SU-DHL-6 (cell line): ENCODE data around the gene GFER.
A peak's percentile ranks its signal among the peaks of the same experiment; 100 is the strongest.

Experiments used
- H2AFZ ChIP-seq: fragments of 200-600 bp; sonication (generic); 2 replicates; pipeline ENCODE4 v1.6.1; 2014; ENCODE audit warnings: low read depth, mild to moderate bottlenecking, moderate library complexity, mixed read lengths, antibody characterized with exemption, low read length; ENCODE audit not compliant: severe bottlenecking
- H3F3A ChIP-seq: fragments of 200-600 bp; shearing (Covaris generic); 2 replicates; pipeline ENCODE4 v1.6.0; 2016; ENCODE audit warnings: antibody characterized with exemption, mild to moderate bottlenecking; ENCODE audit not compliant: insufficient read depth
- H3K27ac ChIP-seq: fragments of 200-600 bp; sonication (generic); 2 replicates; pipeline ENCODE4 v1.5.1; 2016; ENCODE audit warnings: low read depth, mild to moderate bottlenecking, low read length, moderate library complexity, mixed read lengths
- H3K27me3 ChIP-seq: fragments of 200-600 bp; sonication (generic), shearing (Covaris generic); 2 replicates; pipeline ENCODE4 v1.6.0; 2014; ENCODE audit warnings: mild to moderate bottlenecking, low read length
- H3K36me3 ChIP-seq: fragments of 200-600 bp; sonication (generic); 2 replicates; pipeline ENCODE4 v1.6.1; 2014; ENCODE audit warnings: mild to moderate bottlenecking, low read length, mixed read lengths
- H3K4me2 ChIP-seq: fragments of 300-600, 200-600 bp; shearing (Covaris generic), sonication (generic); 2 replicates; pipeline ENCODE4 v1.6.0; 2014; ENCODE audit warnings: low read length, low read depth, mild to moderate bottlenecking; ENCODE audit not compliant: poor library complexity, severe bottlenecking
- H3K4me3 ChIP-seq: fragments of 200-600 bp; sonication (generic); 2 replicates; pipeline ENCODE4 v1.5.1; 2014; ENCODE audit warnings: antibody characterized with exemption, low read length, mild to moderate bottlenecking, mixed read lengths; ENCODE audit not compliant: insufficient read depth, poor library complexity, severe bottlenecking
- H3K79me2 ChIP-seq: fragments of 200-600 bp; sonication (generic); 2 replicates; pipeline ENCODE4 v1.6.1; 2014; ENCODE audit warnings: mild to moderate bottlenecking, low read length, moderate library complexity; ENCODE audit not compliant: insufficient read depth
- H3K9ac ChIP-seq: fragments of 200-600 bp; sonication (generic); 2 replicates; pipeline ENCODE4 v1.7.0; 2014; ENCODE audit warnings: mild to moderate bottlenecking, low read length
- H3K9me2 ChIP-seq: fragments of 200-600 bp; sonication (generic); replicated peaks from 2 replicates; pipeline ENCODE4 v1.6.1; 2014; ENCODE audit warnings: low read length; ENCODE audit not compliant: insufficient read depth
- H3K9me3 ChIP-seq: fragments of 200-600 bp; sonication (generic); 2 replicates; pipeline ENCODE4 v1.6.1; 2014; ENCODE audit warnings: low read length, mixed read lengths; ENCODE audit not compliant: insufficient read depth
- H4K20me1 ChIP-seq: fragments of 200-600 bp; sonication (generic); 2 replicates; pipeline ENCODE4 v1.6.1; 2014; ENCODE audit warnings: low read depth, mild to moderate bottlenecking, antibody characterized with exemption, low read length, moderate library complexity, mixed read lengths
- CTCF ChIP-seq: fragments of 200-600 bp; sonication (generic); IDR thresholded peaks from one replicate; pipeline ENCODE4 v1.5.1; 2017; ENCODE audit warnings: antibody characterized with exemption, mild to moderate bottlenecking, low read length, moderate library complexity; ENCODE audit not compliant: insufficient read depth, poor library complexity, severe bottlenecking
- EZH2phosphoT487 ChIP-seq: fragments of 200-600 bp; sonication (generic), shearing (Covaris generic); conservative IDR thresholded peaks from 2 replicates; pipeline ENCODE4 v1.6.1; 2018; ENCODE audit warnings: mild to moderate bottlenecking, antibody characterized with exemption, low read length, moderate library complexity, mixed read lengths

GFER gene

DNA sequence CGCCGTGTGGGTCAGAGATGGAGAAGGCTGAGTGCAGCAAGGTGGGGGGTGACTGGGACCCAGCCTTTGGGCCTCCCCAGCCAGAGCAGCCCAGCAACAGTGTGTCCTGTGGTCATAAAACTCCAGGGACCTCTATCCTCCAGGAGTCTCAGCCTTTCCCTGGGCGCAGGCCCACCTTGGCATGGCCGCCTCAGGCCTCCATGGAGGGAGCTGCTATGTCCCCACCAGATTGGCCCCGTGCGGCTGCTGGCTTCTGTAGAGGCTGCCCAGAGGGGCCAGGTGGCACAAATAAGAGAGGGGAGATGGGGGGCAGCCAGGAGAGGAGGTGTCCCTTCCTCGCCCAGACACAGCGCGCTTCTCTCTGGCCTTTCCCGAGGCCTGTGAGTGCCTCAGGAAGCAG, 3.2 kb downstream of the GFER start:
- Histone ChIP-seq H4K20me1 (no peaks in the 10 kb centered on the region), H2AFZ (no peak overlapping the region), H3K27ac (no peak overlapping the region), H3K9me2 (no peaks in the 10 kb centered on the region), H3K79me2 (no peaks in the 10 kb centered on the region), H3K9ac (no peak overlapping the region), H3F3A (0 out of 2 replicates have a peak, but pooled peaks cover 4% of the 10 kb centered on the region), H3K27me3 (no peaks in the 10 kb centered on the region), H3K4me2 (no peak overlapping the region), H3K36me3 (no peaks in the 10 kb centered on the region), H3K4me3 (no peak overlapping the region), H3K9me3 (no peaks in the 10 kb centered on the region)
- no peak for TF ChIP-seq EZH2phosphoT487
- TF ChIP-seq CTCF: no peak

- Histone ChIP-seq H3K27ac (no peak within 1 kb of the TSS), H3K27me3 (no peaks in the 10 kb centered on the region), H3K4me2 (peak within 1 kb of the TSS; percentile 40), H3F3A (peaks cover 10% of the 10 kb centered on the region), H3K9ac (peak within 1 kb of the TSS; percentile 5; the same call in 1 of the 2 replicates), H3K4me3 (peak within 1 kb of the TSS; percentile 17), H4K20me1 (no peaks in the 10 kb centered on the region), H3K79me2 (no peaks in the 10 kb centered on the region), H2AFZ (no peak within 1 kb of the TSS), H3K9me2 (no peaks in the 10 kb centered on the region), H3K36me3 (no peaks in the 10 kb centered on the region), H3K9me3 (no peaks in the 10 kb centered on the region)
- TF ChIP-seq CTCF: no peak
- no peak for TF ChIP-seq EZH2phosphoT487
These were observed 5.5 kb downstream of the GFER start, which contains the start of gene SYNGR3 for GRCh38 chr16:1989209-1990100. TSS of gene SYNGR3 (plus strand) at chr16:1989970. CDS start at chr16:1990103, 133 bp downstream.

DNA sequence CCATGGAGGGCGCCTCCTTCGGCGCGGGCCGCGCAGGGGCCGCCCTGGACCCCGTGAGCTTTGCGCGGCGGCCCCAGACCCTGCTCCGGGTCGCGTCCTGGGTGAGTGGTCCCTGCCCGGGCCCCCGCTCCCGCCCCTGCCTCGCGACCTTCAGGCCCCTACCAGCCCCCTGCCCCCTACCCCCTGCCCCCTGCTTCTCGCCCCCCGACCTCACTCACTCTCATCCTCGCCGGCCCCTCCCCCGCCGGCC, 6.0 kb downstream of the GFER start:
- Histone ChIP-seq H3K9ac (no peak overlapping the region), H3K4me3 (no peak overlapping the region), H3K79me2 (no peaks in the 10 kb centered on the region), H3K27me3 (no peaks in the 10 kb centered on the region), H3F3A (peaks cover 10% of the 10 kb centered on the region), H3K27ac (no peak overlapping the region), H3K9me3 (no peaks in the 10 kb centered on the region), H2AFZ (no peak overlapping the region), H3K9me2 (no peaks in the 10 kb centered on the region), H4K20me1 (no peaks in the 10 kb centered on the region), H3K4me2 (no peak overlapping the region), H3K36me3 (no peaks in the 10 kb centered on the region)
- TF ChIP-seq CTCF (no peak), EZH2phosphoT487 (no peak)
